HuH-7 (cell line): ENCODE results near the gene SATB1.

ENCODE experiments used
- DNase-seq: peaks from one replicate; pipeline ENCODE4 v3.0.0; 2011; ENCODE audit warnings: low spot score

Gene SATB1

GRCh38 chr3:18401300-18401961 lies 23.7 kb downstream of the SATB1 start:
- DNase-seq, result no peak

GRCh38 chr3:18398448-18398847 lies 26.7 kb downstream of the SATB1 start:
- DNase-seq, result no peak

- no peak for DNase-seq
Observed at GRCh38 chr3:18396428-18396827, 28.7 kb downstream of the SATB1 start.

GRCh38 chr3:18394384-18394995 lies 30.6 kb downstream of the SATB1 start:
- DNase-seq, result no peak

GRCh38 chr3:18393906-18394305 lies 31.2 kb downstream of the SATB1 start:
- no peak for DNase-seq

GRCh38 chr3:18390024-18390660 lies 35.0 kb downstream of the SATB1 start:
- no peak for DNase-seq

- no peak for DNase-seq
Observed at GRCh38 chr3:18389108-18389733, 35.9 kb downstream of the SATB1 start.

- DNase-seq, result no peak
Observed at GRCh38 chr3:18386274-18386890, 38.8 kb downstream of the SATB1 start.

- DNase-seq, result no peak
Observed at GRCh38 chr3:18385706-18386105, 39.4 kb downstream of the SATB1 start.

- DNase-seq, result no peak
Observed at GRCh38 chr3:18382760-18383369, 42.3 kb downstream of the SATB1 start.

GRCh38 chr3:18379647-18380046 lies 45.5 kb downstream of the SATB1 start:
- no peak for DNase-seq

- no peak for DNase-seq
Observed at GRCh38 chr3:18378218-18378617, 46.9 kb downstream of the SATB1 start.

- no peak for DNase-seq
Observed at GRCh38 chr3:18376682-18377081, 48.5 kb downstream of the SATB1 start.

- DNase-seq, result no peak
Observed at GRCh38 chr3:18372786-18373405, 52.2 kb downstream of the SATB1 start.

GRCh38 chr3:18370672-18371071 lies 54.5 kb downstream of the SATB1 start:
- DNase-seq, result no peak

GRCh38 chr3:18369551-18370185 lies 55.5 kb downstream of the SATB1 start:
- DNase-seq, result no peak

GRCh38 chr3:18366258-18366657 lies 58.9 kb downstream of the SATB1 start:
- no peak for DNase-seq

- no peak for DNase-seq
Observed at GRCh38 chr3:18363338-18363737, 61.8 kb downstream of the SATB1 start.

GRCh38 chr3:18357747-18358146 lies 67.4 kb downstream of the SATB1 start:
- DNase-seq, result no peak

GRCh38 chr3:18355832-18356231 lies 69.3 kb downstream of the SATB1 start:
- DNase-seq, result no peak

GRCh38 chr3:18354701-18355100 lies 70.4 kb downstream of the SATB1 start:
- DNase-seq, result no peak
